C4-2B (cell line): ENCODE measurements around the gene SLC39A11.

ENCODE experiments used
- CTCF ChIP-seq: fragments of 450-650 bp; conservative IDR thresholded peaks from 2 replicates; pipeline ENCODE4 v1.5.1; 2017; ENCODE audit warnings: mild to moderate bottlenecking
- ZFX ChIP-seq: fragments of 450-650 bp; IDR thresholded peaks from 2 replicates; pipeline ENCODE4 v1.6.1; 2017

- no peak for TF ChIP-seq CTCF
- no peak for TF ChIP-seq ZFX
These were observed 368.8 kb downstream of the SLC39A11 start for GRCh38 chr17:72723711-72724110.
